ENCODE data around the gene RPL41. TPM values are rescaled to one million over a fixed set of nuclear protein-coding genes. Genes with fewer than 3 reads are reported as not detected.

Gene RPL41
- polyA plus RNA-seq, 4 donors, result 4,437 to 5,971 (median 5,319) TPM

DNA sequence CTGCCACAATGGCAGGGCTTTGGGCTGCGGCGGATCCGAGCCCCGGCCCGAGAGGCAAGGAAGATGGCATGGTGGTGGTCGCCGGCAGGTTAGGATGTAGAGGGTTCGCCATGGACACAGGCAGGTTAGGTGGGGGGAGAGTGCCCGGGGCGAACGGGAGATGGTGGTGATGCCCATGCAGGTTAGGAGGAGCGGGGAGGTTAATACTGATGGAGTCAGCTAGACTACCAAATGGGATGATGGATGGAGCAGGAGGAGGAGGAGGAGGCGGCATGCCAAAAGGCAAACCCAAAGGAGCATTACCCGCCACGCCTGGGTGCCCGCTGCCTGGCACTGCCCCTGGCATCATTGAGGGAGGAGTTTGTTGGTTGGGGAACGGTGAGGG lies 47.9 kb downstream of the RPL41 start:
- no peak for DNase-seq (ENCODE audit: low read depth in 4 of 4, low spot score in 2 of 4)

DNA sequence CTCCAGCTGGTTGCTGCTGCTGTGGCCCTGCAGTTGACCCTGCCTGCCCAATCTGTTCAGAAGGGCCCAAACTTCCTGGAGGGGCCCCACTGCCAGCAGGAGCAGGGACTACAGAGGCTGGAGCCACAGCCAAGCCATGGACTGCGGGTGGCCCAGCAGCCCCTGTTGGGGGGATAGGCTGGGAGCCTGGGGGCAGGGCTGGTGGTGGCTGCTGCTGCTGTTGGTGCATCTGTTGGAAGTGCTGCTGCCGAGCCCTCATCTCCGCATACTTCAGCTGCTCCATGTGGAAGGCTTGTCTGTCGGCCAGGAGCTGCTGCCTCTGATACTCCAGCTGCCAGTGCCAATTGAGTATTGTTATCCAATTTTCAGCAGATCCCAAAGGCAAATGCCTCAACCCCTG lies 48.9 kb downstream of the RPL41 start:
- no peak for DNase-seq (ENCODE audit: low read depth in 4 of 4, low spot score in 2 of 4)

Other genes with a start within 250 kb of the RPL41 start
- gene PYM1, start 188.7 kb upstream of the RPL41 start, polyA plus RNA-seq (ENCODE audit: insufficient read length in 4 of 4), result 10 to 100 TPM; 34.9 to 41.9 (median 36.4) TPM
- gene DGKA, start 185.5 kb upstream of the RPL41 start, polyA plus RNA-seq (ENCODE audit: insufficient read length in 4 of 4), result 10 to 100 TPM; 15.8 to 26.4 (median 21.8) TPM
- 1 to 10 TPM; 3.3 to 4.6 (median 4.2) TPM for gene PMEL, start 150.6 kb upstream of the RPL41 start, polyA plus RNA-seq (ENCODE audit: insufficient read length in 4 of 4)
- 10 to 100 TPM; 52.0 to 75.1 (median 67.0) TPM for gene CDK2, start 149.8 kb upstream of the RPL41 start, polyA plus RNA-seq (ENCODE audit: insufficient read length in 4 of 4)
- gene RAB5B, start 142.6 kb upstream of the RPL41 start, polyA plus RNA-seq (ENCODE audit: insufficient read length in 4 of 4), result 100 to 1,000 TPM; 155 to 162 (median 160) TPM
- 10 to 100 TPM; 40.9 to 57.7 (median 52.6) TPM for gene SUOX, start 119.4 kb upstream of the RPL41 start, polyA plus RNA-seq (ENCODE audit: insufficient read length in 4 of 4)
- gene IKZF4, start 95.6 kb upstream of the RPL41 start, polyA plus RNA-seq (ENCODE audit: insufficient read length in 4 of 4), result 10 to 100 TPM; 13.9 to 26.8 (median 19.6) TPM
- 100 to 1,000 TPM; 119 to 541 (median 268) TPM for gene RPS26, start 74.7 kb upstream of the RPL41 start, polyA plus RNA-seq (ENCODE audit: insufficient read length in 4 of 4)
- gene ERBB3, start 36.5 kb upstream of the RPL41 start, polyA plus RNA-seq (ENCODE audit: insufficient read length in 4 of 4), result 100 to 1,000 TPM in 1 of 4 donors, 10 to 100 TPM in 3; 57.6 to 108 (median 87.7) TPM
- 100 to 1,000 TPM; 148 to 165 (median 156) TPM for gene PA2G4, start 12.1 kb upstream of the RPL41 start, polyA plus RNA-seq (ENCODE audit: insufficient read length in 4 of 4)
- 1 to 10 TPM; 5.8 to 8.4 (median 6.2) TPM for gene ZC3H10, start 1.6 kb downstream of the RPL41 start, polyA plus RNA-seq (ENCODE audit: insufficient read length in 4 of 4)
- gene ESYT1, start 11.6 kb downstream of the RPL41 start, polyA plus RNA-seq (ENCODE audit: insufficient read length in 4 of 4), result 10 to 100 TPM; 74.7 to 87.1 (median 75.3) TPM
- gene MYL6B, start 36.0 kb downstream of the RPL41 start, polyA plus RNA-seq (ENCODE audit: insufficient read length in 4 of 4), result 100 to 1,000 TPM; 158 to 212 (median 171) TPM
- gene MYL6, start 41.7 kb downstream of the RPL41 start, polyA plus RNA-seq (ENCODE audit: insufficient read length in 4 of 4), result 1,000 to 10,000 TPM; 1,610 to 2,370 (median 1,767) TPM
- 100 to 1,000 TPM in 3 of 4 donors, 10 to 100 TPM in 1; 97.5 to 151 (median 128) TPM for gene SMARCC2, start 72.8 kb downstream of the RPL41 start, polyA plus RNA-seq (ENCODE audit: insufficient read length in 4 of 4)
- gene RNF41, start 105.3 kb downstream of the RPL41 start, polyA plus RNA-seq (ENCODE audit: insufficient read length in 4 of 4), result 10 to 100 TPM; 44.0 to 46.6 (median 45.4) TPM
- gene NABP2, start 107.7 kb downstream of the RPL41 start, polyA plus RNA-seq (ENCODE audit: insufficient read length in 4 of 4), result 10 to 100 TPM; 28.6 to 32.9 (median 30.8) TPM
- gene SLC39A5, start 113.4 kb downstream of the RPL41 start, polyA plus RNA-seq (ENCODE audit: insufficient read length in 4 of 4), result 10 to 100 TPM; 46.5 to 69.1 (median 59.7) TPM
- gene ANKRD52, start 141.8 kb downstream of the RPL41 start, polyA plus RNA-seq (ENCODE audit: insufficient read length in 4 of 4), result 10 to 100 TPM; 24.0 to 45.9 (median 31.5) TPM
- gene COQ10A, start 150.3 kb downstream of the RPL41 start, polyA plus RNA-seq (ENCODE audit: insufficient read length in 4 of 4), result 10 to 100 TPM; 13.3 to 20.7 (median 19.0) TPM
- gene CS, start 183.7 kb downstream of the RPL41 start, polyA plus RNA-seq (ENCODE audit: insufficient read length in 4 of 4), result 100 to 1,000 TPM; 169 to 213 (median 200) TPM
- gene CNPY2, start 199.4 kb downstream of the RPL41 start, polyA plus RNA-seq (ENCODE audit: insufficient read length in 4 of 4), result 100 to 1,000 TPM; 143 to 174 (median 159) TPM
- 100 to 1,000 TPM in 2 of 4 donors, 10 to 100 TPM in 2; 51.8 to 138 (median 92.9) TPM for gene PAN2, start 217.4 kb downstream of the RPL41 start, polyA plus RNA-seq (ENCODE audit: insufficient read length in 4 of 4)
- gene IL23A, start 222.3 kb downstream of the RPL41 start, polyA plus RNA-seq (ENCODE audit: insufficient read length in 4 of 4), result 1 to 10 TPM in 1 of 4 donors, under 1 TPM in 3; 0.59 to 1.2 (median 0.75) TPM
- 100 to 1,000 TPM in 2 of 4 donors, 10 to 100 TPM in 2; 71.1 to 156 (median 114) TPM for gene STAT2, start 243.5 kb downstream of the RPL41 start, polyA plus RNA-seq (ENCODE audit: insufficient read length in 4 of 4)
- gene APOF, start 246.2 kb downstream of the RPL41 start, polyA plus RNA-seq (ENCODE audit: insufficient read length in 4 of 4), result under 1 TPM; 0.09 to 0.14 (median 0.12) TPM

Measured in left renal cortex interstitium (tissue), 4 donors.